ENCODE results near the gene TERT. TPM values are rescaled to one million over a fixed set of nuclear protein-coding genes. Genes with fewer than 3 reads are reported as not detected.

Gene TERT
- total RNA-seq, result not detected in 2 replicates

GRCh38 chr5:1294835-1295649 is at the start of gene TERT:
TERT (minus strand) TSS chr5:1295068; CDS start chr5:1294989, 79 bp downstream.

GRCh38 chr5:1225081-1225480 is 69.8 kb downstream of the TERT start, which contains the start of gene SLC6A18:
SLC6A18 (plus strand) TSS chr5:1225381; CDS start chr5:1225478, 97 bp downstream.

Other genes starting within 250 kb of the TERT start
- 5.8 and 20.0 TPM in 2 replicates for gene SLC12A7, start 183.0 kb downstream of the TERT start, total RNA-seq
- gene SLC6A19, start 93.5 kb downstream of the TERT start, total RNA-seq, result not detected in 2 replicates
- gene SLC6A18, start 69.7 kb downstream of the TERT start, total RNA-seq, result not detected in 2 replicates
- 252 and 273 TPM in 2 replicates for gene CLPTM1L, start 50.0 kb upstream of the TERT start, total RNA-seq
- not detected in 2 replicates for gene SLC6A3, start 150.4 kb upstream of the TERT start, total RNA-seq
- gene LPCAT1, start 228.9 kb upstream of the TERT start, total RNA-seq, result 27.5 and 35.2 TPM in 2 replicates